ENCODE results near the gene PRADC1.
A peak's percentile ranks its signal among the peaks of the same experiment; 100 is the strongest.

The PRADC1 gene

GRCh38 chr2:73233154-73233931 is at the start of gene PRADC1:
Gene PRADC1 (minus strand): TSS chr2:73233239. CDS start chr2:73233160, 79 bp downstream.
- Mint-ChIP-seq H3K36me3 (peaks cover 19% of the 10 kb centered on the region), H3K4me3 (peak within 1 kb of the TSS; percentile 99), H3K27me3 (no peaks in the 10 kb centered on the region), H3K27ac (peak within 1 kb of the TSS; percentile 97), H3K9me3 (no peaks in the 10 kb centered on the region), H3K4me1 (peaks cover 31% of the 10 kb centered on the region)

- Mint-ChIP-seq H3K27ac (no peak overlapping the region), H3K36me3 (peaks cover 6% of the 10 kb centered on the region), H3K27me3 (no peaks in the 10 kb centered on the region), H3K4me1 (peaks cover 19% of the 10 kb centered on the region), H3K9me3 (no peaks in the 10 kb centered on the region), H3K4me3 (no peak overlapping the region)
Measured at GRCh38 chr2:73281244-73281643, 48.2 kb upstream of the PRADC1 start.

GRCh38 chr2:73279852-73280251 is 46.8 kb upstream of the PRADC1 start:
- Mint-ChIP-seq H3K36me3 (peaks cover 8% of the 10 kb centered on the region), H3K9me3 (no peaks in the 10 kb centered on the region), H3K4me1 (peaks cover 8% of the 10 kb centered on the region), H3K27ac (no peak overlapping the region), H3K27me3 (no peaks in the 10 kb centered on the region), H3K4me3 (no peak overlapping the region)

- Mint-ChIP-seq H3K27me3 (no peaks in the 10 kb centered on the region), H3K36me3 (peaks cover 5% of the 10 kb centered on the region), H3K4me3 (no peak overlapping the region), H3K27ac (no peak overlapping the region), H3K4me1 (peaks cover 21% of the 10 kb centered on the region), H3K9me3 (no peaks in the 10 kb centered on the region)
Measured at GRCh38 chr2:73272270-73272669, 39.2 kb upstream of the PRADC1 start.

- H3K27me3 Mint-ChIP-seq, result no peaks in the 10 kb centered on the region
- H3K9me3 Mint-ChIP-seq, result no peaks in the 10 kb centered on the region
- H3K4me1 Mint-ChIP-seq, result peaks cover 26% of the 10 kb centered on the region
- H3K27ac Mint-ChIP-seq, result peak overlapping the region; percentile 9
- H3K4me3 Mint-ChIP-seq, result peak overlapping the region; percentile 45
- peaks cover 5% of the 10 kb centered on the region for H3K36me3 Mint-ChIP-seq
Measured at GRCh38 chr2:73269686-73270465, 36.8 kb upstream of the PRADC1 start.

- Mint-ChIP-seq H3K27ac (no peak overlapping the region), H3K9me3 (no peaks in the 10 kb centered on the region)
Measured at GRCh38 chr2:73268830-73269685, 36.0 kb upstream of the PRADC1 start.

GRCh38 chr2:73268366-73268829 is 35.4 kb upstream of the PRADC1 start:
- Mint-ChIP-seq H3K9me3 (no peaks in the 10 kb centered on the region), H3K4me1 (peaks cover 21% of the 10 kb centered on the region), H3K4me3 (peak overlapping the region; percentile 72), H3K27me3 (no peaks in the 10 kb centered on the region), H3K36me3 (peaks cover 2% of the 10 kb centered on the region), H3K27ac (peak overlapping the region; percentile 19)

More at GRCh38 chr2:73268830-73269685, 36.0 kb upstream of the PRADC1 start:
- no peaks in the 10 kb centered on the region for H3K27me3 Mint-ChIP-seq
- no peak overlapping the region for H3K4me3 Mint-ChIP-seq
- H3K36me3 Mint-ChIP-seq, result peaks cover 2% of the 10 kb centered on the region
- H3K4me1 Mint-ChIP-seq, result peaks cover 24% of the 10 kb centered on the region

GRCh38 chr2:73267008-73267407 is 34.0 kb upstream of the PRADC1 start:
- Mint-ChIP-seq H3K27ac (no peak overlapping the region), H3K4me3 (no peak overlapping the region), H3K9me3 (no peaks in the 10 kb centered on the region), H3K27me3 (no peaks in the 10 kb centered on the region), H3K36me3 (peaks cover 2% of the 10 kb centered on the region), H3K4me1 (peaks cover 21% of the 10 kb centered on the region)

GRCh38 chr2:73266061-73266901 is 33.2 kb upstream of the PRADC1 start:
- H3K4me3 Mint-ChIP-seq, result no peak overlapping the region

GRCh38 chr2:73265298-73266060 is 32.4 kb upstream of the PRADC1 start:
- Mint-ChIP-seq H3K9me3 (no peaks in the 10 kb centered on the region), H3K36me3 (peaks cover 2% of the 10 kb centered on the region), H3K4me1 (peaks cover 21% of the 10 kb centered on the region), H3K27me3 (no peaks in the 10 kb centered on the region), H3K4me3 (no peak overlapping the region), H3K27ac (no peak overlapping the region)

More at GRCh38 chr2:73266061-73266901, 33.2 kb upstream of the PRADC1 start:
- Mint-ChIP-seq H3K27ac (no peak overlapping the region), H3K9me3 (no peaks in the 10 kb centered on the region), H3K27me3 (no peaks in the 10 kb centered on the region), H3K4me1 (peaks cover 21% of the 10 kb centered on the region), H3K36me3 (peaks cover 2% of the 10 kb centered on the region)

- Mint-ChIP-seq H3K9me3 (no peaks in the 10 kb centered on the region), H3K27ac (no peak overlapping the region), H3K36me3 (peaks cover 2% of the 10 kb centered on the region), H3K4me3 (no peak overlapping the region), H3K4me1 (peaks cover 17% of the 10 kb centered on the region), H3K27me3 (no peaks in the 10 kb centered on the region)
Measured at GRCh38 chr2:73264783-73265182, 31.7 kb upstream of the PRADC1 start.

- H3K4me3 Mint-ChIP-seq, result no peak overlapping the region
- H3K27ac Mint-ChIP-seq, result no peak overlapping the region
- peaks cover 15% of the 10 kb centered on the region for H3K4me1 Mint-ChIP-seq
- H3K36me3 Mint-ChIP-seq, result peaks cover 2% of the 10 kb centered on the region
- H3K9me3 Mint-ChIP-seq, result no peaks in the 10 kb centered on the region
- H3K27me3 Mint-ChIP-seq, result no peaks in the 10 kb centered on the region
Measured at GRCh38 chr2:73264332-73264606, 31.2 kb upstream of the PRADC1 start.

GRCh38 chr2:73263540-73264331 is 30.7 kb upstream of the PRADC1 start:
- H3K4me1 Mint-ChIP-seq, result peaks cover 15% of the 10 kb centered on the region
- no peak overlapping the region for H3K4me3 Mint-ChIP-seq
- peaks cover 2% of the 10 kb centered on the region for H3K36me3 Mint-ChIP-seq
- H3K9me3 Mint-ChIP-seq, result no peaks in the 10 kb centered on the region
- H3K27ac Mint-ChIP-seq, result no peak overlapping the region
- no peaks in the 10 kb centered on the region for H3K27me3 Mint-ChIP-seq
